22Rv1 (cell line): Measurements from ENCODE around the gene SAAL1.

ENCODE experiments used
- CTCF ChIP-seq: fragments of 450-650 bp; IDR thresholded peaks from 2 replicates; pipeline ENCODE4 v1.5.1; 2017; ENCODE audit warnings: mild to moderate bottlenecking
- ZFX ChIP-seq: fragments of 450-650 bp; IDR thresholded peaks from 2 replicates; pipeline ENCODE4 v1.6.1; 2017; ENCODE audit warnings: antibody characterized with exemption, borderline replicate concordance

- TF ChIP-seq CTCF, result no peak
- TF ChIP-seq ZFX, result no peak
Observed at GRCh38 chr11:18075444-18075843, 30.4 kb downstream of the SAAL1 start.
